SU-DHL-6 (cell line): ENCODE results near the gene CLMN.

Experiments used
- EZH2phosphoT487 ChIP-seq: fragments of 200-600 bp; sonication (generic), shearing (Covaris generic); conservative IDR thresholded peaks from 2 replicates; pipeline ENCODE4 v1.6.1; 2018; ENCODE audit warnings: mild to moderate bottlenecking, antibody characterized with exemption, low read length, moderate library complexity, mixed read lengths
- TF ChIP-seq, protein P1 (sequence below): fragments of 200-600 bp; sonication (generic); IDR thresholded peaks from one replicate; pipeline ENCODE4 v1.5.1; 2017; ENCODE audit warnings: antibody characterized with exemption, mild to moderate bottlenecking, low read length, moderate library complexity; ENCODE audit not compliant: insufficient read depth, poor library complexity, severe bottlenecking

DNA sequence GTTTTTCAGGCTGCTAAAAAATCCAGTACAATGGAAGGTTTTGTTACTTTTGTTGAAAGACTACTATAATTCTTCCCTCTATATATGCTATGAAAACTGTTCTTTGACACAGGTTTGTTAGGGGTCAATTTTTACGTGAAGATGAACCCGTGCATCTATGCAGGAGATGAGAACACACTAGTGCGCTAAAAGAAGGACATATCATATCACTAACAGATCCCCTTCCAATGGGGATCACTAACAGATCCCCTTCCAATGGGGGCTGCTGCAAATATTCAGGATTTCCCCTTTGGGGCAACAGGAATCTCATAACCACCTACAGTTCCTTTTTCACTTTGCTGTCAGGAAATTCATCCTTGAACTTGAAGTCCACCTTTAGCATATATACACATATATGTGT is 75.1 kb downstream of the CLMN start:
- TF ChIP-seq, protein P1, sequence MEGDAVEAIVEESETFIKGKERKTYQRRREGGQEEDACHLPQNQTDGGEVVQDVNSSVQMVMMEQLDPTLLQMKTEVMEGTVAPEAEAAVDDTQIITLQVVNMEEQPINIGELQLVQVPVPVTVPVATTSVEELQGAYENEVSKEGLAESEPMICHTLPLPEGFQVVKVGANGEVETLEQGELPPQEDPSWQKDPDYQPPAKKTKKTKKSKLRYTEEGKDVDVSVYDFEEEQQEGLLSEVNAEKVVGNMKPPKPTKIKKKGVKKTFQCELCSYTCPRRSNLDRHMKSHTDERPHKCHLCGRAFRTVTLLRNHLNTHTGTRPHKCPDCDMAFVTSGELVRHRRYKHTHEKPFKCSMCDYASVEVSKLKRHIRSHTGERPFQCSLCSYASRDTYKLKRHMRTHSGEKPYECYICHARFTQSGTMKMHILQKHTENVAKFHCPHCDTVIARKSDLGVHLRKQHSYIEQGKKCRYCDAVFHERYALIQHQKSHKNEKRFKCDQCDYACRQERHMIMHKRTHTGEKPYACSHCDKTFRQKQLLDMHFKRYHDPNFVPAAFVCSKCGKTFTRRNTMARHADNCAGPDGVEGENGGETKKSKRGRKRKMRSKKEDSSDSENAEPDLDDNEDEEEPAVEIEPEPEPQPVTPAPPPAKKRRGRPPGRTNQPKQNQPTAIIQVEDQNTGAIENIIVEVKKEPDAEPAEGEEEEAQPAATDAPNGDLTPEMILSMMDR = no peak
- no peak for TF ChIP-seq EZH2phosphoT487
